ENCODE results near the gene PADI1. TPM values are rescaled to one million over a fixed set of nuclear protein-coding genes. Genes with fewer than 3 reads are reported as not detected.

PADI1 gene
- total and polyA plus RNA-seq, 2 of the 8 experiments (the other 6 are each of a cell fraction or from before 2014, with no cell fraction given), result 0.20 to 0.30 TPM

- no peak overlapping the region for H3K4me2 ChIP-seq (ENCODE audit: insufficient read depth in 1 of 2, low read depth in 2 of 2, low read length in 2 of 2)
- no peaks in the 10 kb centered on the region for H3K79me1 ChIP-seq (ENCODE audit: low read depth, low read length)
- no peak overlapping the region; the same call in 1 of the 2 replicates for H2BK20ac ChIP-seq (ENCODE audit: low read length)
- H4K20me1 ChIP-seq (replicated peaks in 1 of 2; ENCODE audit: control insufficient read depth in 1 of 2, insufficient read depth in 2 of 2, low read length in 2 of 2), result no peaks in the 10 kb centered on the region
- CTCF ChIA-PET (ENCODE audit: partially characterized antibody), result no interaction called here
- 87% methylated on average over 13 of the region's 13 CpGs; no CpG with 5 or more reads in 1 of the 2 experiments for WGBS, 2 experiments (ENCODE audit: extremely low coverage in 1 of 2, insufficient coverage in 1 of 2, insufficient read length in 1 of 2, insufficient replicate concordance in 2 of 2, low coverage in 1 of 2, low lambda C conversion rate in 2 of 2, missing lambda C conversion rate in 1 of 2)
- no peak overlapping the region for H4K8ac ChIP-seq (ENCODE audit: extremely low read depth, insufficient read depth, low read length)
- H3K79me2 ChIP-seq (ENCODE audit: control insufficient read depth in 1 of 2, insufficient read depth in 2 of 2, low read length in 2 of 2), result no peaks in the 10 kb centered on the region
- H2AK5ac ChIP-seq (ENCODE audit: low read depth, low read length), result no peak overlapping the region
- H3K23ac ChIP-seq (ENCODE audit: insufficient read length), result no peak overlapping the region
- H3K27me3 ChIP-seq (replicated peaks in 1 of 4; ENCODE audit: control insufficient read depth in 3 of 4, extremely low read depth in 1 of 4, insufficient read depth in 3 of 4, low read length in 3 of 4), result no peaks in the 10 kb centered on the region
- no peak overlapping the region for H2AFZ ChIP-seq (ENCODE audit: low read length)
- TF ChIP-seq TAF1 (IDR thresholded peaks at IDR 0.05; ENCODE audit: low read depth, low read length) (no peak), ATF2 (IDR thresholded peaks at IDR 0.05; ENCODE audit: low read length) (no peak), RXRA (IDR thresholded peaks at IDR 0.05; ENCODE audit: insufficient read depth, low read depth, low read length) (no peak), BCL11A (IDR thresholded peaks at IDR 0.05; ENCODE audit: low read depth in 2 of 2, low read length in 2 of 2) (no peak), POLR2A (IDR thresholded peaks at IDR 0.05; ENCODE audit: control extremely low read depth in 1 of 2, low read depth in 2 of 2, low read length in 2 of 2) (no peak), TBP (IDR thresholded peaks at IDR 0.05; ENCODE audit: low read depth, low read length) (no peak), HDAC2 (IDR thresholded peaks at IDR 0.05; ENCODE audit: borderline replicate concordance in 1 of 2, low read depth in 2 of 2, low read length in 2 of 2) (no peak), KDM1A (IDR thresholded peaks at IDR 0.05; ENCODE audit: borderline replicate concordance, low read length) (no peak), EGR1 (IDR thresholded peaks at IDR 0.05; ENCODE audit: borderline replicate concordance, low read depth, low read length) (no peak), RNF2 (IDR thresholded peaks at IDR 0.05; ENCODE audit: borderline replicate concordance, low read depth, low read length, missing control alignments, poor library complexity, severe bottlenecking) (no peak)
- no peak overlapping the region for H3K9ac ChIP-seq (replicated peaks in 1 of 4; ENCODE audit: extremely low read depth in 1 of 4, low read depth in 3 of 4, low read length in 3 of 4)
- H3K9me3 ChIP-seq (ENCODE audit: insufficient read depth in 2 of 2, low read depth in 1 of 2, low read length in 1 of 2), result no peaks in the 10 kb centered on the region
- DNase-seq (ENCODE audit: low read depth in 1 of 2, low spot score in 2 of 2) (peak in 1 of 2 experiments; percentile 28), FAIRE-seq (no peak)
- no peak overlapping the region for H2BK15ac ChIP-seq (ENCODE audit: low read length)
- no peak overlapping the region for H3K4me3 ChIP-seq (ENCODE audit: extremely low read depth in 1 of 4, insufficient read depth in 2 of 4, low read depth in 3 of 4, low read length in 4 of 4)
- H3K18ac ChIP-seq (ENCODE audit: extremely low read depth, low read length), result no peak overlapping the region
- H3K4me1 ChIP-seq (replicated peaks in 1 of 4; ENCODE audit: control insufficient read depth in 3 of 4, insufficient read depth in 4 of 4, low read length in 3 of 4), result no peaks in the 10 kb centered on the region; a peak in 1 of 7 replicates
- POLR2A ChIA-PET (ENCODE audit: partially characterized antibody), result no interaction called here
- H3K56ac ChIP-seq (replicated peaks; ENCODE audit: insufficient read length, low read depth, low read length), result no peak overlapping the region
- H4K91ac ChIP-seq (replicated peaks; ENCODE audit: insufficient read length, low read length), result no peak overlapping the region
- H4K5ac ChIP-seq (ENCODE audit: insufficient read length, low read depth, low read length), result no peak overlapping the region
- no peak overlapping the region for H3K27ac ChIP-seq (ENCODE audit: low read depth, low read length)
- H2BK12ac ChIP-seq (ENCODE audit: low read depth, low read length), result no peak overlapping the region
- H2BK5ac ChIP-seq (ENCODE audit: low read depth, low read length), result no peak overlapping the region
- no peaks in the 10 kb centered on the region for H3K23me2 ChIP-seq (ENCODE audit: low read depth, low read length)
- no peak overlapping the region for H3K14ac ChIP-seq (ENCODE audit: insufficient read length)
- H3K36me3 ChIP-seq (ENCODE audit: control insufficient read depth in 2 of 4, insufficient read depth in 4 of 4, low read length in 3 of 4), result no peaks in the 10 kb centered on the region
- no peak overlapping the region for H2BK120ac ChIP-seq (replicated peaks; ENCODE audit: low read depth, low read length)
- no peak overlapping the region for H3K4ac ChIP-seq (replicated peaks; ENCODE audit: insufficient read length, low read depth, low read length)
Observed at GRCh38 chr1:17196496-17197185, 8.3 kb upstream of the PADI1 start.
